GM12872 (cell line): Measurements from ENCODE around the gene HELZ.

Experiments used
- TF ChIP-seq, protein P1 (sequence below): IDR thresholded peaks from 3 replicates; pipeline ENCODE4 v1.5.1; 2011; ENCODE audit warnings: low read depth, mild to moderate bottlenecking, low read length, moderate library complexity; ENCODE audit not compliant: insufficient read depth

Gene HELZ

DNA sequence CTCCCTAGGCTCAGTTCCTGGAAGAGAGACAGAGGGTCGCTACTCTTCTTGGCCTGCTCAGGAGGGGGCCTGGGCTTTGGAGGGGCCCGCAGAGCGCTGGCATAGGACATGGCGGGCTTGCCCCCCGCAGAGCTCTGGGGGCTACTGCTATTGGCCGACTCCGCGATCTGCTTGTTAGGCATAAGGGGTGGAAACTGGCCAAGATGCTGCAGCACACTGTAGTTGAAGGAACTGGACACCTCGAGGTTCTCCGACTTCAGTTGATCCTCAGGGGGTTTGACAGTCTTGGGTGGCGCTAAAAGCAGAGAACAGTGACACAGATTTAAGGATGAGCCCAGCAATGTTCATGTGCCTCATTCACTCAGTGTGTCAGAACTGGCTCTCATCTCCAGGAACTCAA is 166.7 kb downstream of the HELZ start:
- TF ChIP-seq, protein P1, sequence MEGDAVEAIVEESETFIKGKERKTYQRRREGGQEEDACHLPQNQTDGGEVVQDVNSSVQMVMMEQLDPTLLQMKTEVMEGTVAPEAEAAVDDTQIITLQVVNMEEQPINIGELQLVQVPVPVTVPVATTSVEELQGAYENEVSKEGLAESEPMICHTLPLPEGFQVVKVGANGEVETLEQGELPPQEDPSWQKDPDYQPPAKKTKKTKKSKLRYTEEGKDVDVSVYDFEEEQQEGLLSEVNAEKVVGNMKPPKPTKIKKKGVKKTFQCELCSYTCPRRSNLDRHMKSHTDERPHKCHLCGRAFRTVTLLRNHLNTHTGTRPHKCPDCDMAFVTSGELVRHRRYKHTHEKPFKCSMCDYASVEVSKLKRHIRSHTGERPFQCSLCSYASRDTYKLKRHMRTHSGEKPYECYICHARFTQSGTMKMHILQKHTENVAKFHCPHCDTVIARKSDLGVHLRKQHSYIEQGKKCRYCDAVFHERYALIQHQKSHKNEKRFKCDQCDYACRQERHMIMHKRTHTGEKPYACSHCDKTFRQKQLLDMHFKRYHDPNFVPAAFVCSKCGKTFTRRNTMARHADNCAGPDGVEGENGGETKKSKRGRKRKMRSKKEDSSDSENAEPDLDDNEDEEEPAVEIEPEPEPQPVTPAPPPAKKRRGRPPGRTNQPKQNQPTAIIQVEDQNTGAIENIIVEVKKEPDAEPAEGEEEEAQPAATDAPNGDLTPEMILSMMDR = no peak

- TF ChIP-seq, protein P1 = no peak
Observed at GRCh38 chr17:67076290-67076689, 168.7 kb downstream of the HELZ start.

DNA sequence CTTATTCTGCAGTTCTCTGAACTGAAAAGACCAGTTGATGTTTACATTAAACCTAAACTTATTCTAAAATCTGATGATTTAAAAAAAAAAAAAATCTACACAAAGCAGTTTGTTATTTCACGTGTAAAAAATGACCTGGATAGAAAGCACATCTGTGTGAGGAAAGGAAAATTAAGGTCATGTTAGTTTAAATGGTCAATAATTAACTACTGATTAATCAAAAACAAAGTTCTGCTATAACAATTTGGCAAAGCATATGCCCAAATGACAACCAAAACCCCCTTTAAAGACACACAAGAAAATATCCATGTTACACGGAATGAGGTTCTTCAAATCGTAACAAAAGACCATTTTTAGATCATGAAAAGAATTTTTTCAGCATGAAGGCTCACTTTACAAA is 170.2 kb downstream of the HELZ start:
- TF ChIP-seq, protein P1 = no peak

GRCh38 chr17:67072885-67073284 is 172.1 kb downstream of the HELZ start:
- TF ChIP-seq, protein P1 = no peak

DNA sequence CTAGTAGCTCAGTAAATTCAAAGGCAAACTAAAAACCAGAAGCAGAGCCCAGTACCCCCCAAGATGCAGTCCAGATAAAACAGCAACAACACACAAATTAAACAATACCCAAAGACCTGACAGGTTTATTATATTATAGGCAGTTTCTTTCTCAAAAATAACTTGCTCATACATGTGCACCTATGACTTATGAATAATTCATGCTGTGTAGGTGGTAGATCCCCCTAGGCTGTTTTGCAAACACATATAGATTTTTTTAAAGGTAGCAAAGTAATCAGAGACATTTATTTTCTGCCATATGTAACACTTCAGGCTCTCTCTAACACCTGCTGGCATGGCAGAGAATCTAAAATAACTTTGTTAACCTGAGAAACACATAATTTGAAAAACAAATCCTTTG is 173.4 kb downstream of the HELZ start:
- TF ChIP-seq, protein P1 = no peak

GRCh38 chr17:67069603-67070136 is 175.3 kb downstream of the HELZ start:
- TF ChIP-seq, protein P1 = no peak

DNA sequence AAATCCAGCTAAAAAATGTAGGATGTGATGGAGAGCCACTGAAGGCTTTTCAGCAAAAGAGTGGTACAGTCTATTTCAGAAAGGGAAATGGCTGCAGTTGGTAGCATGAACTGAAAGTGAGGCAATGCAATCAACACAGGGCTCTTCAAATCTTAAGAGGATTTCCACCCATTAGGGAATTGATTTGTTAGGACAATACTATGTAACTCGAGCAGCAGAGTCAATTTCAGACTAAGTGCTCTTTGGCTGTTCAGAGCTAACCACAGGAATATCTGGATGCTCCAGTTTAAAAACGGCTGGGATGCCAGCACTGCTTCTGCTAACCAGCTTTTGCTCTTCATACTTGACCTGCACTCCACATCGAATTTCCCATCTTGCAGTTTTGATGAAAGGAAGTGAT is 176.0 kb downstream of the HELZ start:
- TF ChIP-seq, protein P1 = no peak
